Fibroblast of skin of left quadriceps (primary cell): ENCODE data around the gene SCNM1.
A peak's percentile ranks its signal among the peaks of the same experiment; 100 is the strongest.

Source experiments
- DNase-seq, 2 experiments: peaks; one replicate each; pipeline ENCODE4 v3.0.0-alpha.2; 2013; ENCODE audit warnings: low read depth in 2 of 2

SCNM1 gene

GRCh38 chr1:151165738-151166504 is at the start of gene SCNM1, which contains the start of gene LYSMD1:
Gene SCNM1, plus strand, starts transcription at chr1:151166144. Its CDS starts 9 bp downstream, at chr1:151166153.
Gene LYSMD1, minus strand, starts transcription at chr1:151165902. Its CDS starts 644 bp downstream, at chr1:151165258.
- peak; percentile 99 for DNase-seq

GRCh38 chr1:151124763-151125403 is 41.1 kb upstream of the SCNM1 start:
- DNase-seq, result no peak

- DNase-seq, result no peak
These were observed 37.1 kb upstream of the SCNM1 start for GRCh38 chr1:151128800-151129199.

- DNase-seq, result peak; percentile 77 to 81
These were observed 34.9 kb upstream of the SCNM1 start for GRCh38 chr1:151130987-151131586.

- DNase-seq, result no peak
These were observed 34.1 kb upstream of the SCNM1 start for GRCh38 chr1:151131701-151132334.

- DNase-seq, result no peak
These were observed 33.5 kb upstream of the SCNM1 start for GRCh38 chr1:151132335-151133017.

- no peak for DNase-seq
These were observed 32.7 kb upstream of the SCNM1 start for GRCh38 chr1:151133018-151133806.

GRCh38 chr1:151134396-151134795 is 31.5 kb upstream of the SCNM1 start:
- no peak for DNase-seq

GRCh38 chr1:151134991-151135390 is 31.0 kb upstream of the SCNM1 start:
- DNase-seq, result no peak

- no peak for DNase-seq
These were observed 30.2 kb upstream of the SCNM1 start for GRCh38 chr1:151135433-151136385.

GRCh38 chr1:151137789-151138188 is 28.2 kb upstream of the SCNM1 start:
- no peak for DNase-seq

- no peak for DNase-seq
These were observed 23.4 kb upstream of the SCNM1 start for GRCh38 chr1:151142411-151143056.

- no peak for DNase-seq
These were observed 22.9 kb upstream of the SCNM1 start for GRCh38 chr1:151143057-151143435.

- no peak for DNase-seq
These were observed 22.0 kb upstream of the SCNM1 start for GRCh38 chr1:151143986-151144385.

GRCh38 chr1:151144474-151145303 is 21.3 kb upstream of the SCNM1 start:
- DNase-seq, result no peak

GRCh38 chr1:151145304-151146071 is 20.5 kb upstream of the SCNM1 start:
- no peak for DNase-seq

- DNase-seq, result no peak
These were observed 19.9 kb upstream of the SCNM1 start for GRCh38 chr1:151146072-151146411.
